ENCODE measurements around the gene SHPK.

The SHPK gene

GRCh38 chr17:3672571-3672970, 36.5 kb upstream of the SHPK start:
- H3K4me3 ChIP-seq (replicated peaks; ENCODE audit: low read depth, low read length) = no peak overlapping the region
- no peak for TF ChIP-seq CTCF (IDR thresholded peaks at IDR 0.05; ENCODE audit: insufficient read depth, low read length, poor library complexity, severe bottlenecking)
- H3K36me3 ChIP-seq (ENCODE audit: control insufficient read depth, insufficient read depth, low read length) = peaks cover 3% of the 10 kb centered on the region
- no peaks in the 10 kb centered on the region for H3K27me3 ChIP-seq (replicated peaks; ENCODE audit: control insufficient read depth, insufficient read depth, low read length)
- no peak for DNase-seq (ENCODE audit: extremely low read depth, insufficient read length)

GRCh38 chr17:3669548-3669947, 33.5 kb upstream of the SHPK start:
- DNase-seq (ENCODE audit: extremely low read depth, insufficient read length) = no peak
- Histone ChIP-seq H3K36me3 (ENCODE audit: control insufficient read depth, insufficient read depth, low read length) (peaks cover 3% of the 10 kb centered on the region), H3K4me3 (replicated peaks; ENCODE audit: low read depth, low read length) (peak overlapping the region; percentile 93), H3K27me3 (replicated peaks; ENCODE audit: control insufficient read depth, insufficient read depth, low read length) (no peaks in the 10 kb centered on the region)
- TF ChIP-seq CTCF (IDR thresholded peaks at IDR 0.05; ENCODE audit: insufficient read depth, low read length, poor library complexity, severe bottlenecking) = no peak

DNA sequence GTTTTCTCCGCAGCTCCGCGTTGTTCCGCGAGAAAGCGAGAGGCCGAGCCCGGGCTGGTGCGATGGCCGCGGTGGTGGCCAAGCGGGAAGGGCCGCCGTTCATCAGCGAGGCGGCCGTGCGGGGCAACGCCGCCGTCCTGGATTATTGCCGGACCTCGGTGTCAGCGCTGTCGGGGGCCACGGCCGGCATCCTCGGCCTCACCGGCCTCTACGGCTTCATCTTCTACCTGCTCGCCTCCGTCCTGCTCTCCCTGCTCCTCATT, 33.0 kb upstream of the SHPK start:
- Histone ChIP-seq H3K4me3 (replicated peaks; ENCODE audit: low read depth, low read length) (peak overlapping the region; percentile 93), H3K27me3 (replicated peaks; ENCODE audit: control insufficient read depth, insufficient read depth, low read length) (no peaks in the 10 kb centered on the region), H3K36me3 (ENCODE audit: control insufficient read depth, insufficient read depth, low read length) (peaks cover 3% of the 10 kb centered on the region)
- no peak for TF ChIP-seq CTCF (IDR thresholded peaks at IDR 0.05; ENCODE audit: insufficient read depth, low read length, poor library complexity, severe bottlenecking)
- no peak for DNase-seq (ENCODE audit: extremely low read depth, insufficient read length)

- TF ChIP-seq CTCF (IDR thresholded peaks at IDR 0.05; ENCODE audit: insufficient read depth, low read length, poor library complexity, severe bottlenecking) = no peak
- Histone ChIP-seq H3K4me3 (replicated peaks; ENCODE audit: low read depth, low read length) (peak within 1 kb of the TSS; percentile 93), H3K36me3 (ENCODE audit: control insufficient read depth, insufficient read depth, low read length) (peaks cover 4% of the 10 kb centered on the region), H3K27me3 (replicated peaks; ENCODE audit: control insufficient read depth, insufficient read depth, low read length) (no peaks in the 10 kb centered on the region)
- DNase-seq (ENCODE audit: extremely low read depth, insufficient read length) = peak; percentile 98
Observed at GRCh38 chr17:3668279-3669084, 32.4 kb upstream of the SHPK start, which contains the start of the genes EMC6 and TAX1BP3. TSS of gene EMC6 (plus strand) at chr17:3668812. CDS start at chr17:3669147, 335 bp downstream. TSS of gene TAX1BP3 (minus strand) at chr17:3668578. CDS start at chr17:3668526, 52 bp downstream.

GRCh38 chr17:3667366-3668278, 31.6 kb upstream of the SHPK start:
- no peak for DNase-seq (ENCODE audit: extremely low read depth, insufficient read length)
- peak overlapping the region; percentile 93 for H3K4me3 ChIP-seq (replicated peaks; ENCODE audit: low read depth, low read length)
- H3K27me3 ChIP-seq (replicated peaks; ENCODE audit: control insufficient read depth, insufficient read depth, low read length) = no peaks in the 10 kb centered on the region
- H3K36me3 ChIP-seq (ENCODE audit: control insufficient read depth, insufficient read depth, low read length) = peaks cover 5% of the 10 kb centered on the region
- TF ChIP-seq CTCF (IDR thresholded peaks at IDR 0.05; ENCODE audit: insufficient read depth, low read length, poor library complexity, severe bottlenecking) = peak; percentile 6
